Transverse colon (tissue), 4 donors: ENCODE data around the gene GDF9. TPM values are rescaled to one million over a fixed set of nuclear protein-coding genes. Genes with fewer than 3 reads are reported as not detected.

Source experiments
- DNase-seq: peaks from one replicate; pipeline ENCODE4 v3.0.0-alpha.2; 2019
- H3K27ac ChIP-seq, 4 donors: fragments of 200-600 bp; sonication (generic); 2 replicates each; pipeline ENCODE4 v1.5.1; 2016 to 2018; ENCODE audit warnings: inconsistent platforms in 4 of 4
- H3K27me3 ChIP-seq: fragments of 200-600 bp; sonication (generic); 2 replicates; pipeline ENCODE4 v1.5.1; 2017; ENCODE audit warnings: inconsistent platforms
- H3K36me3 ChIP-seq, 4 donors: fragments of 200-600 bp; sonication (generic); 2 replicates each; pipeline ENCODE4 v1.5.1; 2017 to 2019; ENCODE audit warnings: inconsistent platforms in 4 of 4
- H3K4me1 ChIP-seq, 4 donors: fragments of 200-600 bp; sonication (generic); 2 replicates each; pipeline ENCODE4 v1.5.1; 2017 to 2020; ENCODE audit warnings: inconsistent platforms in 4 of 4
- H3K4me3 ChIP-seq, 4 donors: fragments of 200-600 bp; sonication (generic); 1 replicate in 1 of 4; 2 replicates in 3 of 4; pipeline versions ENCODE4 v1.5.1 to v1.6.1; 2017 to 2019; ENCODE audit warnings: inconsistent platforms in 4 of 4
- H3K9me3 ChIP-seq, 2 donors: fragments of 200-600 bp; sonication (generic); 2 replicates each; pipeline ENCODE4 v1.5.1; 2017 to 2019; ENCODE audit warnings: inconsistent platforms in 2 of 2
- CTCF ChIP-seq, 5 experiments: fragments of 200-600 bp in 3 of 5; fragments of 450-650 bp in 2 of 5; sonication (generic) in 3 of 5; IDR thresholded peaks; 1 replicate in 2 of 5; 2 replicates in 3 of 5; pipeline ENCODE4 v1.5.1; 2016 to 2017; ENCODE audit warnings: antibody characterized with exemption in 5 of 5, inconsistent platforms in 3 of 5, mild to moderate bottlenecking in 2 of 5, moderate library complexity in 1 of 5
- EP300 ChIP-seq: sonication (generic); formaldehyde crosslinking; IDR thresholded peaks from one replicate; pipeline ENCODE4 v1.6.1; 2017; ENCODE audit warnings: antibody characterized with exemption, low read depth
- POLR2A ChIP-seq: fragments of 450-650 bp; IDR thresholded peaks from one replicate; pipeline ENCODE4 v1.6.1; 2016; ENCODE audit warnings: antibody characterized with exemption, mild to moderate bottlenecking, moderate library complexity
- POLR2AphosphoS5 ChIP-seq, 3 donors: sonication (generic); formaldehyde crosslinking; IDR thresholded peaks; one replicate each; pipeline ENCODE4 v1.6.1; 2016; ENCODE audit warnings: antibody characterized with exemption in 3 of 3
- WGBS, 2 donors: methylation state at CpG; one replicate each; pipeline ENCODE4 v1.1.5; 2018; ENCODE audit warnings: low coverage in 1 of 2; 5-methylcytosine and 5-hydroxymethylcytosine counted together
- in situ Hi-C, 4 donors: fragments of 200-750 bp; cut with MboI; loops; one replicate each; pipeline versions ENCODE4 v1.15.0 to v1.15.1; 2017; ENCODE audit warnings: low sequenced_read_pairs in 3 of 4, low pct_ligation_motif_present in 1 of 4, low pct_unique_long_range_greater_than_20kb in 1 of 4
- intact Hi-C: fragments of 100-400 bp; cut with DNase I; formaldehyde crosslinking; loops from one replicate; pipeline ENCODE4 v1.15.1; 2023; ENCODE audit warnings: low total_unique reads
- total RNA-seq, 4 donors: library from RNA; depleted of rRNA; stranded (reverse); fragments of >200 nt; gene quantifications; one replicate each; pipeline ENCODE4 v1.1.0, GENCODE V29; 2016

GDF9 gene
- total RNA-seq, 4 donors from 2014 or later: 0.27 to 0.79 TPM; not detected in 2

- Histone ChIP-seq H3K9me3 (no peaks in the 10 kb centered on the region), H3K27ac (no peak overlapping the region), H3K36me3 (no peaks in the 10 kb centered on the region), H3K4me3 (no peak overlapping the region), H3K4me1 (peaks cover 0 to 34% (median 21%) of the 10 kb centered on the region in 4 donors), H3K27me3 (no peaks in the 10 kb centered on the region)
- in situ Hi-C loops (no loop called here), intact Hi-C loops (no loop called here)
- TF ChIP-seq EP300: no peak
- no peak for TF ChIP-seq CTCF (IDR thresholded peaks at IDR 0.05)
- no peak for TF ChIP-seq POLR2AphosphoS5 (IDR thresholded peaks at IDR 0.05)
- no peak for TF ChIP-seq POLR2A
- no peak for DNase-seq
- WGBS, 2 donors: 80 to 84% methylated on average over 1 to 4 of the region's 4 CpGs
These were observed 2.5 kb upstream of the GDF9 start for GRCh38 chr5:132868754-132869153.

- Histone ChIP-seq H3K4me1 (peaks cover 0 to 23% (median 17%) of the 10 kb centered on the region in 4 donors), H3K27me3 (no peaks in the 10 kb centered on the region), H3K36me3 (no peaks in the 10 kb centered on the region), H3K9me3 (no peaks in the 10 kb centered on the region), H3K4me3 (peak overlapping the region; percentile 80 to 93 (median 92)), H3K27ac (peak overlapping the region; percentile 96 to 99 (median 97))
- in situ Hi-C loops (no loop called here), intact Hi-C loops (no loop called here)
- WGBS, 2 donors: 0 to 2% methylated on average over 2 to 13 of the region's 13 CpGs
- TF ChIP-seq POLR2A: no peak
- no peak for TF ChIP-seq POLR2AphosphoS5 (IDR thresholded peaks at IDR 0.05)
- no peak for TF ChIP-seq CTCF (IDR thresholded peaks at IDR 0.05)
- TF ChIP-seq EP300: no peak
- DNase-seq: no peak
These were observed 780 bp upstream of the GDF9 start for GRCh38 chr5:132867046-132867451.

GRCh38 chr5:132865668-132866341, 464 bp downstream of the GDF9 start:
- in situ Hi-C loops: no loop called here
- WGBS, 2 donors: 37 to 67% methylated on average over 13 to 30 of the region's 30 CpGs
- TF ChIP-seq CTCF (IDR thresholded peaks at IDR 0.05) (peak in 1 of 5 experiments; percentile 27), POLR2AphosphoS5 (IDR thresholded peaks at IDR 0.05) (no peak)
- Histone ChIP-seq H3K4me1 (peaks cover 0 to 23% (median 17%) of the 10 kb centered on the region in 4 donors), H3K4me3 (peak overlapping the region; percentile 40 to 93 (median 86)), H3K27me3 (no peaks in the 10 kb centered on the region), H3K36me3 (no peaks in the 10 kb centered on the region), H3K9me3 (no peaks in the 10 kb centered on the region), H3K27ac (peak overlapping the region; percentile 96 to 99 (median 97))
- DNase-seq: no peak
- intact Hi-C loops: no loop called here

GRCh38 chr5:132860742-132861141, 5.5 kb downstream of the GDF9 start:
- WGBS, 2 donors: 37 to 55% methylated on average over 3 to 5 of the region's 5 CpGs

More at GRCh38 chr5:132860742-132861141, 5.5 kb downstream of the GDF9 start:
- peaks cover 0 to 5% (median 2%) of the 10 kb centered on the region in 4 donors for H3K4me1 ChIP-seq
- H3K27ac ChIP-seq: no peak overlapping the region
- no peak overlapping the region for H3K4me3 ChIP-seq
- no peaks in the 10 kb centered on the region for H3K9me3 ChIP-seq
- in situ Hi-C loops (no loop called here), intact Hi-C loops (no loop called here)
- H3K36me3 ChIP-seq: no peaks in the 10 kb centered on the region
- no peak for DNase-seq
- TF ChIP-seq CTCF (IDR thresholded peaks at IDR 0.05) (no peak), EP300 (no peak), POLR2AphosphoS5 (IDR thresholded peaks at IDR 0.05) (no peak), POLR2A (no peak)
- no peaks in the 10 kb centered on the region for H3K27me3 ChIP-seq
